Activated T-cell treated with anti-CD3 and anti-CD28 coated beads for 48 hours (primary cell): Measurements from ENCODE around the gene EFCAB11.

Experiments
- DNase-seq: peaks from one replicate; pipeline ENCODE4 v3.0.0-alpha.2; 2020; ENCODE audit warnings: low read depth

Gene EFCAB11

DNA sequence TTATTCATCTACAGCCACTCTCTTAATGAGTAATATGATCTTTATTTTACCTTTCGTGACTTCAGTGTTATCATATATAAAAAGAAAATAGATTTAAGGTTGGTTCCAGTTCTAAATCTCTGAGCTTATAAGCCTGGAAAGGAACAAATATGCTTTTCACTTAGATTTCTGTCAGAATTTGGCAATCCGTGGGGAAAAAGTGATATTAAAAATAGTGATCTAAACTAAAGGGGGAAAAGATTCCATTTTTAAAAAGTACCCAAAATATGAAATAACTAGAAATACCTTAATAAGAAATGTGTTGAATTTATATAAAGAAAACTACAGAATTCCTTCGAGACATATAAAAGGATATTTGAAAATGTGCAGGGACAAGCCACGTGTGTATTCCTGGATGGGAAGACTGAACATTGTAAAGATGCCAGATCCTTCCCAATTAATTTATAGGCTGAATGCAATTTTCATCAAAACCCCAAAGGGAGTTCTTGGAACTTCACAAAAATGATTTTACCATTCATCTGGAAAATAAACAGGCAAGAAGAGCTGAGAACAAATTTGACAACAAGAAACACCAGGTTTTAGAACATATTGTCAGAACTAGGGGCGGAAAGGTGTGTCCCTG, 142.5 kb downstream of the EFCAB11 start:
- no peak for DNase-seq

DNA sequence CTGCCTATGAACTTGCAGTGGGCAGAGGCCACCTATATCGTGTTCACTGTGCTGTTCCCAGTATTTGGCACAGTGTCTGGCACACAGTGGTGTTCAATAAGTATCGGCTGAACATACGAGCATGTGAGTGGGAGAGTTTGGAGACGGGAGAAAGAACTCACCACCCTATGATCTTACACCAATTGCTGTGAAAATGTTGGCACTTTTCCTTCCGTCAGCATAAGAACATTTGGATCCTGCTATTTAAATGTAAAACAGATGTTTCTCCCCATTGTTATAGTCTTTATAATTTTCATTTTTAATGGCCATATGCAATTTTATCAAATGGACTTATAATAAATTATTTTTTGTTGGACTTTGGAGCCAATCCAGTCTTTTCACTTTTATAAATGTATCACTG, 144.4 kb downstream of the EFCAB11 start:
- DNase-seq = no peak

DNA sequence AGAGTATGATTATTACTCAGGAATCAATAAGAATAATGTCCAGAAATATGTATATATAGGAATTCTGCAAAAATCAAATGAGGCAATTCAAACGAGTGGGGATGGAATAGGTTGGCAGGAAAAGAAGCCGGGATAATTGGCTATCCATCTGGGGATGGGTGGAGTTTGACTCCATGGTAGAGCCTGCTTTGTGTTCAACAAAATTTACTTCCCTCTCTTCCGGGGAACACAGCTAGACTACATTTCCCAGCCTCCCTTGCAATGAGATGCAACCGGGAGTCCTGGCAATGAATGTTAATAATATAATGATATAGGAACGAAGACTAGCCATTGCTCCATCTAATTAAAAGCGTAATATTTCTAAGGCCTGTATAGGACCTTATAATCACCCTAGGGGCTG, 146.6 kb downstream of the EFCAB11 start:
- no peak for DNase-seq

DNA sequence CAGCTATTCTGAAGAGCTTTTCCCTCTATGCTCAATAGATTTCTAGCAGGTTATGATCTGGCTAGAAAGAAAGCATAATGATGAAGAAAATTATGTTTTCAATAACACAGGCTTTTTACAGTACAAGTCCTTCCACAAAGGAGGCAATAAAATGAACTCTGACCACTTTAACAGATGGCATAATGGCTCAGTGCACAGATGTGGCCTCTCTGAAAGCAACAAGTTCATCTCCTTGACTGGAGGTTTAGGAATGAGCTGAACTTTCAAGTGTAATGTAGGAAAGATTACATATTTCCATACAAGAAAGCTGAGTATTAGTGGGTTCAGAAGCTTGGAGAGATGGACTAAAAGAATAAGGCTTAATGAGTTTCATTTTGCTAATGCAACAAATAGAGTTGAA, 147.4 kb downstream of the EFCAB11 start:
- DNase-seq = no peak

DNA sequence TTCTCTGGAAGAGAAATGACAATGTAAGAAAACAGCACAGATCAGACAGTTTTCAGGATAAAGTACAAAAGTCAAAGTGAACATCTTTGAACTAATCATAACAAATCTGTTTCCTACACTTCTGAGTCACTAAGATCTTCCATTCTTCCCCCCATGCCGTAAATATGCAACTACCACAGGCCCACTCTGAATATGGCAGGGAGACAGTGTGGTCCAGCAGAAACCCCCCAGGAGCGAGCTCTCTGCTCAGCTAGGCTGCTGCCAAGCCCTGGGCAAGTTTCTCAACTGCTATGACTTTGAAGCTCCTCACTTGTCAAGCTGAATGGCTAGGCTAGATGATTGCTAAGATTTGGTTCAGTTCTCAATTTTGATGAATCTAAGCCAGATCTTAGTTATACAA, 148.1 kb downstream of the EFCAB11 start:
- no peak for DNase-seq

DNA sequence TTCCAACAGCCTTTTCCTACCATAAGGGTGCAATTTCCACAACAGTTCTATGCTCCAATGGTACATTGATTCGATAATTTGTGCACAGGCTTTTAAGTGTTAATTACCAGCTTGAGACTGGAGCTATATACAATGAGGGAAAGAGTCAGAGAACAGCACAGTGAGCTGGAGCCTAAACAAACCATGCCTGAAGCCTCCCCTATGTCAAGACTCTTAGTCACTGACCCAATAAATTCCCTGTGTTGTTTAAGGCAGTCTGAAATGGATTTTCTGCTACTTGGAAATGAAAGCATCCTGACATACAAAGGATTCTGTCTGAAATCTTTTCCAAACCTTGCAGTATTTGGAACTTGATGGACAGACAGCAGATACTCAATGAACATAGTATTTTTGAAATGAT, 149.0 kb downstream of the EFCAB11 start:
- no peak for DNase-seq

DNA sequence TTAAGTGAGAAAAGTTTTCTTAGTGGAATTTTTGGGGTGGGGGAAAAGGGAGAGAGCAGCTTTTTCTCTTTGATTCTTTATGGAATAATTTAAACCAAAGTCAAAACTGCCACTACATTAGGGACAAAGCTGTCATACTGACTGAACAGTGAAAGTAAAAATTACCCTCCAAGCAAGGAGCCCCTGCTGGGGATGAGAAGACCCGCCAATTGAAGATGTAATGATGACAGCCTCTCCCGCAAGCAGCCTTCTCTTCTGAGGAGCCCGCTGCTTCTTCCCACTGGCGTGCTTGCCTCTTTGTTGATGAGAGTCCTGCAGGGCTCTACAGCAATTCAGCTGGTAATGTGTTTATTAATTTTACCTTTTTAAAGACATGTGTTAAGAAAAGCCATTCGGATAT, 151.0 kb downstream of the EFCAB11 start:
- no peak for DNase-seq

DNA sequence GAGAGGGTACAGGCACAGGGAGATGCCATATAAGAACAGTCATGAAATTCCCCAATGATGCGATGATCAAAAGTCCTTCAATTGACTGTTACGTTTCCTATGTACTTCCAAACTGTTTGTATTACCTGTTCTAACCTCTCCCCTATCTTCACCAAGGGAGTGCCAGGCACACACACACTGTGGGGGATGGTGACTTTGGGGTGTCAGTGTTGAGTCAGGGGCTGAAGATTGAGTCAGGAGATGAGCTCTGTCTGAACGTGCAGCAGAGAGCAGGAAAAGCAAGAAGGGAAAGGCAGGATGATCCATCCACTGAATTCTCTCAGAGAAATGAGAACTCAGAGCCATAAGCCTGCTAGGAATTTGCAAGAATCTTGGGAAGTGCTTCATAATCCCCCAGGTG, 153.4 kb downstream of the EFCAB11 start:
- no peak for DNase-seq

DNA sequence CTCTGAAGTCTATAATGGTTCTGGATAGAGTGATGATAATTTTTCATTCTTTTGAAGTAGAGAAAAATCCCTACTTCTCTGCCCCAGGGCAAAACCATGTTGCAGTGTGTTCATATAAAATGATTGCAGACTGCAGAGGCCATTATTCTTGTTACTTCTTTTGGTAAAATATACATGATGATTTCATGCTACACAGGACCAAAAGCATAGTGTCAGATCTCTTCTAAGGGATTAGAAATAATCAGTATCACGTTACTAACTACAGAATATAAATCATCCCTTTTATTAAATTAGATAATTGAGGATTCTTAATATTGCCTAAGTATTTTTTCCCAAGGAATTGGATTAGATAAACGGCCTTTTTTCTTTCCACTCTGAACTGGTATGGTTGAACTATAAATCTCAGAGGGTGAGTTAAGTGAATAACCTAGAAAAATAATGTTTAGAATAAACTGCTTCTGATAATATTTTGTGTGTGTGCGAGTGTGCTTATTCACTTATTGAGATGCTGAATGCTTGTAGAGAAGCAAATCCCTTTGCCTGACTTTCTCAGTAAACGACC, 156.2 kb downstream of the EFCAB11 start:
- DNase-seq = no peak

DNA sequence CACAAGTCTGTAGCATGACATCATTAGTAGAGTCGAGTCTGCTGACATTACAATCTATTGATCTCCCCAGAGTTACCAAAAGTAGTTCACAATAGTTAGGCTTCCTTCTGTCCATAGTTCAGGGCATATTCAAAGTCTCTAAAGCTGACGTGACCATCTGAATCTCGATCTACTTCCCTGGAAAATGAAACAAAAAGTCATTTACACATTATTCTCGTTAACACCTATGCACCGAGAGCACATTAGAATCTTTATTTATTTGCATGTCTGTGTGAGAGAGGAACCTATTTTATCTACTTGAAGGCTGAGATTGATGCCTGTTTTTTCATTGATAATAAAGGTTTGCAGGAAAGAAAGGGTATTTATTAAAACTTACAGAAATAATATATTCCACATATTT, 157.4 kb downstream of the EFCAB11 start:
- DNase-seq = no peak

DNA sequence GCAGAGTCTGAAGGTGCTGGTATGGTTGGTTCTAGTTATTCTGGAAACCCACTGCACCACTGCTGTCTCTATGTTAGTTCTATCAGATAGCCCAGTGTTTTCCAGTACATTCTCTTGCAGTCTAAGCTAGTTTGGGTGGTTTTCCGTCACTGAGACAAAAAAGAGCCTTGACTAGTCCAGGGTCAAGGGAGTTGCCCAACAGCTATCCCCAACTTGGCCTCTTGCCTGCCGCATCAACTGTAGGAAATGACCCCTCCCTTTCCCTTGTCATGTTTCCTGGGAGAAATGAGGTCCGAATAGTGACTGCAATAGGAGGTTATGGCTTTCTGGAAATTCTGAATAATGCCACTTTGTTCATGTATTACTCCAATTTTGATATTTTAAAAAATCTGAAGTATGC, 160.4 kb downstream of the EFCAB11 start:
- no peak for DNase-seq

GRCh38 chr14:89793367-89793716, 161.2 kb downstream of the EFCAB11 start:
- DNase-seq = no peak

GRCh38 chr14:89792489-89793366, 161.8 kb downstream of the EFCAB11 start:
- no peak for DNase-seq

DNA sequence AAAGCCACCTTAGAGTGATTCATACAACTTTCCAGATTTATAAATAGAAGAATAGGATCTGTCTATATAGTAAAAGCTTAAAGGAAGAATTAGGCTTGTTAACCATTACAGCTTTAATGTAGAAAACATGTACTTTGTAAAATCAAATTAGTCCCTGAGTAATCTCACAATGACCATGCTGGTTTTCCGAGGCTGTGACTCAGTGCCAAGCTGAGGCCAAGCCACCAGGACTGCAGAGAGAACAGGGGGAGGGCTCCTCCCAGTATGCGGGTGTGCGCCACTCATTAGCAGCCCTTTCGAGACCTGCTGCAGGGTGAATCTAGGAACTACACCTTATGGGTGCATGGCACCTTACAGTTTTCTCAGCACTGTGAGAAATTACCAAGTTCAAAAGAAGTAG, 167.0 kb downstream of the EFCAB11 start:
- DNase-seq = no peak

DNA sequence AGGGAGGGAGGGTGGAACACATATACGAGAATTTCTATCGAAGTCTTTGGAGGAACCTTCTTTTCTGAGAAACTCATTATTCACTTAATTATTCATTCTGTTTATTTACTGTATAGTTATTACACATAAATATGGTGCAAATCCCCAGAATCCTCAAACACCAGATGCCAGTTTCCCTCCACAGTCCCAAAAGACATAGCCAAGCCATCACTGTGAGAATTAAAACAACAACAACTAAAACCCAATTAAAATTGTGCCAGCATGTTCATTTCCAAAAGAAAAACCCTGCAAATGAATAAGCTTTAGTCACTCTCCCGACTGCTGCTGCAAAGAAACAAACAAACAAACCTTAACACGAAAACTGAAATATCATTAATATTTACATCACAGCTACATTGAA, 173.5 kb downstream of the EFCAB11 start:
- no peak for DNase-seq

DNA sequence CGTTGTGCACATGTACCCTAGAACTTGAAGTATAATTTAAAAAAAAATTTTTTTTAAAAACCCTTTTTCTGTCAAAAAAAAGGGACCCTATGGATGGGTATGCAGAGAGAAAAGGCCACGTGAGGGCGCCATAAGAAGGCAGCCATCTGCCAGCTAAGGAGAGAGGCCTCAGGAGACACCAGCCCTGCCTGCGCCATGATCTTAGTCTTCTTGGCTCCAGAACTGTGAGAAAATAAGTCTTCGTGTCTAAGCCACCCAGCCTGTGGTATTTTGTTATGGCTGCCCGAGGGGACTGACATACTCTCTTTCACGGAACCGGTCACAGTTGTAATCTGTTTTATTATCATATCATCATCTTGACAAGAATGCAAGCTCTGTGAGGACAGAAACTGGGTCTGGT, 174.8 kb downstream of the EFCAB11 start:
- no peak for DNase-seq

DNA sequence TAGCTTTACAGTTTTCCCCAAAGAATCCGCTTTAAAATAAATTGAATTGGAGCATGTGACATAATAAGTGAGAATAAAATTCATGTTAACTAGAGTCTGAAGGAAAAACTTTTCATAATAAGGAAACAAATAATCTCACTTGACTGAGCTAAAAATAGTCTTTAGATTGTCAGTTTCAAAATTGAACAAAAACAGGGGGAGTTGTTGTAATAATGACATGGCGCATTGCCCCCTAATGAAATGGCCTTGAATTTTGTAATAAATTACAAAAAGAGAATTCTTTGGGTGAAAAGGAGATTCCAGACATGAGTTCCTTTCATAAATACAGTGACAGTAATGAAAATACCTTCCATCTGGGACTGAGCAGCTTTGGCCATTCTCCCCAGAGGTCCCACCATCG, 178.6 kb downstream of the EFCAB11 start:
- DNase-seq = no peak

DNA sequence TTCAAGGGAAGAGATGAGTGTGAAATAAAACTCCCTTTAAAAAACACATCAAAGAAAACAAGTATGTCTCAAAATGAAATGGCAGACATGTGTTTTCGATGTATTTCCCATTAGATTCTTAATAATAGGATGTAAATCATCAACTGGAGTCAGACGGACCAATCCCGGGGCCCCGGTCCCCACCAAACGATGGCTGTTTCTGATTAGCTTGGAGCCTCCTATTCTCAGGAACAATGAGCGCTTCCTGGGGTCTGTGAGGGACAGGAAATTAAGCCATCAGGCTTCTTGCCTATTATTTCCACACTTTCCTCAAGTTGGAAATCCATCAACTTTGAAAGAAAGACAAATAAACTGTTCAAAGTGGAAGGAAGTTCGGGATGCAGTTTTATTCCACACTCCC, 179.4 kb downstream of the EFCAB11 start:
- no peak for DNase-seq

GRCh38 chr14:89773644-89774316, 180.8 kb downstream of the EFCAB11 start:
- DNase-seq = peak; percentile 63

- no peak for DNase-seq
Measured at GRCh38 chr14:89773151-89773550, 181.4 kb downstream of the EFCAB11 start.

DNA sequence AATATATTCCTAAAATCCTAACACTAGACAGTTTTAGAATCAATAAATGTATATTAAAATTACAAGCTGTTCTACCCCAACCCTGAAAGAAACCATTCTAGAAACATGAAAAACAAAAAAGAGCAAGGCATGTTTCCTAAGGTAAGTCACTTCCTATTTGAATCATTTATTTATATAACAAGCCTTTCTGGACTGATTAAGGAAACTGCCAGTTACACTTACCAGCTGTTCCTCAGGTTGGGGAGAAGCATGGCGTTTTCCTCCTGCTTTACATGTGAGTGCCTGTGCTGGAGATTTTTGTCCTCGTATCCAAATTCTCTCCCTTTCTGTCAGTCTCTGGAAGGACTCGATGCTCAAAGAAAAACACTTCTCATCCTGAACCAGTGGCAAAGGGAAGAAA, 183.3 kb downstream of the EFCAB11 start:
- DNase-seq = no peak

- peak; percentile 31 for DNase-seq
Measured at GRCh38 chr14:89767861-89768268, 186.7 kb downstream of the EFCAB11 start.

GRCh38 chr14:89767131-89767530, 187.4 kb downstream of the EFCAB11 start:
- no peak for DNase-seq
